HFFc6 (cell line): ENCODE data around the gene S100A7. TPM values are rescaled to one million over a fixed set of nuclear protein-coding genes. Genes with fewer than 3 reads are reported as not detected.

Experiments
- DNase-seq: peaks from one replicate; pipeline ENCODE4 v3.0.0-alpha.2; 2018
- H3K27ac Mint-ChIP-seq: 2 replicates; pipeline ENCODE4 v1.8.0; 2020; ENCODE audit warnings: mild to moderate bottlenecking, mixed read lengths
- H3K27me3 Mint-ChIP-seq: 2 replicates; pipeline ENCODE4 v1.8.0; 2021; ENCODE audit warnings: mild to moderate bottlenecking, moderate library complexity, mixed read lengths; ENCODE audit not compliant: insufficient read depth
- H3K36me3 Mint-ChIP-seq: 2 replicates; pipeline ENCODE4 v1.8.0; 2021; ENCODE audit warnings: low read depth, mixed read lengths
- H3K4me1 Mint-ChIP-seq: 2 replicates; pipeline ENCODE4 v1.8.0; 2020; ENCODE audit warnings: low read depth, mixed read lengths
- H3K4me3 Mint-ChIP-seq: 2 replicates; pipeline ENCODE4 v1.8.0; 2020; ENCODE audit warnings: mild to moderate bottlenecking, moderate library complexity, mixed read lengths
- H3K9me3 Mint-ChIP-seq: 2 replicates; pipeline ENCODE4 v1.8.0; 2020; ENCODE audit warnings: mild to moderate bottlenecking, mixed read lengths
- total RNA-seq, 6 experiments: library from RNA; stranded (reverse); fragmentation: NEBNext Ultra II Directional; extraction: Animal tissue kit (Norgen Biotek cat#: 25700); gene quantifications; 2 replicates in 1 of 6; 3 replicates in 5 of 6; pipeline ENCODE4 v1.2.3, GENCODE V29; 2021
- TF ChIP-seq, protein P1 (sequence below): fragments of 200-600 bp; sonication (generic); IDR thresholded peaks from 2 replicates; pipeline ENCODE4 v1.5.0; 2021; ENCODE audit warnings: antibody characterized with exemption, mild to moderate bottlenecking

Gene S100A7
- total RNA-seq, 6 experiments from 2014 or later: not detected

DNA sequence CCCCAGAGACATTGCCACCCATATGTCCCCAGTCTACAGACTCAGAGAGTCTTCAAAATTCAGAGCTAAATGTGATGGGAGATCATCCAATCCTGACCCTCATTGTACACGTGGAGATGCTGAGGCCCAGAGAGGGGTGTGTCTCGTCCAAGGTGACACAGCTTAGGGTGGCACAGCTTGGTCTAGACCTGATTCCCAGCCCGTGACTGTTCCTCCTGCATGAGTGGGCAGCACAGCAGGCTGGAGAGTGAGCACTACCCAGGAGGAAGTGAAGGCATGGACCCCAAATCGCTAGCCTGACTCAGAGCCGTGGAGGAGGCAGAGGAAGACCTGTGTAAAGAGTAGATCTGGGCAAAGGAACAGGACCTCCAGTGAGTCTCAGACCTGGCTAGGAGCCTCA is 16.4 kb downstream of the S100A7 start:
- Mint-ChIP-seq H3K27ac (no peak overlapping the region), H3K27me3 (peaks cover 24% of the 10 kb centered on the region), H3K36me3 (no peaks in the 10 kb centered on the region), H3K4me1 (peaks cover 28% of the 10 kb centered on the region), H3K4me3 (no peak overlapping the region), H3K9me3 (no peaks in the 10 kb centered on the region)
- TF ChIP-seq, protein P1, sequence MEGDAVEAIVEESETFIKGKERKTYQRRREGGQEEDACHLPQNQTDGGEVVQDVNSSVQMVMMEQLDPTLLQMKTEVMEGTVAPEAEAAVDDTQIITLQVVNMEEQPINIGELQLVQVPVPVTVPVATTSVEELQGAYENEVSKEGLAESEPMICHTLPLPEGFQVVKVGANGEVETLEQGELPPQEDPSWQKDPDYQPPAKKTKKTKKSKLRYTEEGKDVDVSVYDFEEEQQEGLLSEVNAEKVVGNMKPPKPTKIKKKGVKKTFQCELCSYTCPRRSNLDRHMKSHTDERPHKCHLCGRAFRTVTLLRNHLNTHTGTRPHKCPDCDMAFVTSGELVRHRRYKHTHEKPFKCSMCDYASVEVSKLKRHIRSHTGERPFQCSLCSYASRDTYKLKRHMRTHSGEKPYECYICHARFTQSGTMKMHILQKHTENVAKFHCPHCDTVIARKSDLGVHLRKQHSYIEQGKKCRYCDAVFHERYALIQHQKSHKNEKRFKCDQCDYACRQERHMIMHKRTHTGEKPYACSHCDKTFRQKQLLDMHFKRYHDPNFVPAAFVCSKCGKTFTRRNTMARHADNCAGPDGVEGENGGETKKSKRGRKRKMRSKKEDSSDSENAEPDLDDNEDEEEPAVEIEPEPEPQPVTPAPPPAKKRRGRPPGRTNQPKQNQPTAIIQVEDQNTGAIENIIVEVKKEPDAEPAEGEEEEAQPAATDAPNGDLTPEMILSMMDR: no peak
- DNase-seq: no peak

DNA sequence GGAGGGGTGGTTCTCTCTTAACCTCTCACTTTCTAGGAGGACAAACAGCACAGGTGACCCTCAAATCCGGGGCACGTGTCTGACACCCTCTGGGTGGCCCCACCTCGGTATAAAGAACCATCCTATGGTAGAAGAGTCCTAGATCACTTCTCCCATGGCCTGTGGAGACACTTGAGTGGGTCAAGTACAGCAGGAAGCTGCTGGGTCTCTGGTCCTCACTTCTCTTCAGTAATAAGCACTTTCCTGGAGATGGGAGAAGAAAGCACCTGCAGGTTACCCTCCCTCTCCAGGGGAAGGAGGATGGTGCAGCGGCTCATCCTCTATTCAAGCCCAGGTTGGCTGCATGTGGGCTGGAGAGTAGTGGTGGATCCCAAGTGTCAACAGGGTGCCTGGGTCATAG is 17.0 kb downstream of the S100A7 start:
- Mint-ChIP-seq H3K9me3 (no peaks in the 10 kb centered on the region), H3K4me1 (peaks cover 22% of the 10 kb centered on the region), H3K4me3 (no peak overlapping the region), H3K27me3 (peaks cover 26% of the 10 kb centered on the region), H3K36me3 (no peaks in the 10 kb centered on the region), H3K27ac (no peak overlapping the region)
- no peak for DNase-seq
- TF ChIP-seq, protein P1: no peak

DNA sequence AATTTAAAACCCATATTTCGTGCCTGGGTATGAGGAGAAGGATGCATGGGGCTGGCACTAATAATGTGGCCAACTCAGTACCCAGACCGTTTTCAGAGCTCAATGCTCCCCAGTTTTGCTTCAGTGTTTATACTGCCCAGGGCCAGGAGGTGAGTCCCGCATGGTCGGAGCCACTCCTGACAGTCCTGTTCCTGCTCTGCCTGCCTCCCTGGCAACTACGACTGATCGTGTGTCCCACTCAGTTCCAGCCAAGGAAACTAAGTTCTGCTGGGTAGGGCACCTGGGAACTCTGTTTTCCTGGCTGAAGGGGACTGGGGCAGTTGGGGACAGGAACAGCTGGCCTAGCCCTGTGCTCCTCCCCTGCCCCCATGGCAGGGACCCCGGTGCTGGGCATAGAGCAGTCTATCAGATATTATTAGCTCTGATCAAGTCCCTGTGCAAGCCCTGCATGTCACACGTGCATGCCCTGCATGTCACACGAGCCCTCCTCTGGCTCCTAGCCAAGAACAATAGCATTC is 19.2 kb downstream of the S100A7 start:
- TF ChIP-seq, protein P1: no peak
- no peak overlapping the region for H3K4me3 Mint-ChIP-seq
- H3K9me3 Mint-ChIP-seq: no peaks in the 10 kb centered on the region
- H3K36me3 Mint-ChIP-seq: no peaks in the 10 kb centered on the region
- no peaks in the 10 kb centered on the region for H3K4me1 Mint-ChIP-seq
- DNase-seq: no peak
- peaks cover 34% of the 10 kb centered on the region for H3K27me3 Mint-ChIP-seq
- no peak overlapping the region for H3K27ac Mint-ChIP-seq

GRCh38 chr1:153439273-153439672 is 21.2 kb downstream of the S100A7 start:
- Mint-ChIP-seq H3K4me3 (no peak overlapping the region), H3K27me3 (peaks cover 34% of the 10 kb centered on the region), H3K27ac (no peak overlapping the region), H3K9me3 (no peaks in the 10 kb centered on the region), H3K36me3 (no peaks in the 10 kb centered on the region), H3K4me1 (no peaks in the 10 kb centered on the region)
- no peak for DNase-seq
- TF ChIP-seq, protein P1: no peak

GRCh38 chr1:153438599-153438998 is 21.9 kb downstream of the S100A7 start:
- Mint-ChIP-seq H3K27me3 (peaks cover 28% of the 10 kb centered on the region), H3K4me3 (no peak overlapping the region), H3K36me3 (no peaks in the 10 kb centered on the region), H3K4me1 (no peaks in the 10 kb centered on the region), H3K9me3 (no peaks in the 10 kb centered on the region), H3K27ac (no peak overlapping the region)
- TF ChIP-seq, protein P1: no peak
- no peak for DNase-seq

DNA sequence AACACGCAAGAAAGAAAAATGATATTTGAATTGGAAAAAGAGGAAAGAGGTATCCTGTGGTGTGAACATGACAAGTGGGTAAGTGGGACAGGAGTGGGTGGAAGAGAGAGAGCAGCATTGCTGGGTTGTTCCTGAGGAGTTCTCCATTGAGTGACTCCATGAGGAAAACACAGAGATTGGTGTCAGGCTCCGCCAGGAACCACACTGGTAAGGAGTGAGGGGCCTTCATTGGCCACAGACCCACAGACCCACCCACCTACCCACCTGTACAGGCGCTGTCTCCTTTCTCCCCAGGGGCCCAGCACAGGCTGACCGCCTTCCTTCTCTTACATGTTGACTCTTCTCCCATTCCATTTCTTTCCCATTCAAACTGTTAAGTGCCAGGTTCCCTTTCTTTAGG is 23.2 kb downstream of the S100A7 start:
- Mint-ChIP-seq H3K9me3 (no peaks in the 10 kb centered on the region), H3K4me1 (no peaks in the 10 kb centered on the region), H3K36me3 (no peaks in the 10 kb centered on the region), H3K27ac (no peak overlapping the region), H3K4me3 (no peak overlapping the region), H3K27me3 (peaks cover 36% of the 10 kb centered on the region)
- DNase-seq: no peak
- TF ChIP-seq, protein P1: no peak
